Uterus (tissue), 2 donors: ENCODE data around the gene MAD1L1.

Experiments
- POLR2A ChIP-seq, 2 donors: fragments of 450-650 bp; IDR thresholded peaks; one replicate each; pipeline ENCODE4 v1.6.1; 2016; ENCODE audit warnings: antibody characterized with exemption in 2 of 2, mild to moderate bottlenecking in 1 of 2, moderate library complexity in 1 of 2
- TF ChIP-seq, protein P1 (sequence below), 4 experiments: fragments of 200-600 bp in 2 of 4; fragments of 450-650 bp in 2 of 4; sonication (generic) in 2 of 4; IDR thresholded peaks; one replicate each; pipeline ENCODE4 v1.5.1; 2016 to 2019; ENCODE audit warnings: antibody characterized with exemption in 4 of 4, mild to moderate bottlenecking in 2 of 4, moderate library complexity in 1 of 4

DNA sequence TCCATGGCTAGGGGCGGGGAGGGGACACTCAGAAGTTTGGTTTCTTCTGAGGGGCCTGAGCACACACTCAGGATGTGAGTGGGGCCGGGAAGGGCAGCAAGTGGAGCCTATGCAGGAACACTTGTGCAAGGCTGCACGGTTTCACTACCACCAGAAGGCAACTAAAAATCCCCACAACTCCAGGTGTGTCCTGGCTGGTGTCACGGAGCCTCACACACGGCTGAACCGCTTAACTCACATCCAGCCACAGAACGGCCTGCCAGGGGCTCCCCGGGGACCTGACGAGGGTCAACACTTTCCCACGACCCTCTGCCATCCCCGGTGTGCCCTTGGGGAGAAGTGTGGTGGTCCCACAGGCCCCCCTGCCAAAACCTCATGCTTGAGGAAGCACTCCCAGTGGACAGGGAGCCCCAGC, 388.8 kb downstream of the MAD1L1 start:
- TF ChIP-seq, protein P1, sequence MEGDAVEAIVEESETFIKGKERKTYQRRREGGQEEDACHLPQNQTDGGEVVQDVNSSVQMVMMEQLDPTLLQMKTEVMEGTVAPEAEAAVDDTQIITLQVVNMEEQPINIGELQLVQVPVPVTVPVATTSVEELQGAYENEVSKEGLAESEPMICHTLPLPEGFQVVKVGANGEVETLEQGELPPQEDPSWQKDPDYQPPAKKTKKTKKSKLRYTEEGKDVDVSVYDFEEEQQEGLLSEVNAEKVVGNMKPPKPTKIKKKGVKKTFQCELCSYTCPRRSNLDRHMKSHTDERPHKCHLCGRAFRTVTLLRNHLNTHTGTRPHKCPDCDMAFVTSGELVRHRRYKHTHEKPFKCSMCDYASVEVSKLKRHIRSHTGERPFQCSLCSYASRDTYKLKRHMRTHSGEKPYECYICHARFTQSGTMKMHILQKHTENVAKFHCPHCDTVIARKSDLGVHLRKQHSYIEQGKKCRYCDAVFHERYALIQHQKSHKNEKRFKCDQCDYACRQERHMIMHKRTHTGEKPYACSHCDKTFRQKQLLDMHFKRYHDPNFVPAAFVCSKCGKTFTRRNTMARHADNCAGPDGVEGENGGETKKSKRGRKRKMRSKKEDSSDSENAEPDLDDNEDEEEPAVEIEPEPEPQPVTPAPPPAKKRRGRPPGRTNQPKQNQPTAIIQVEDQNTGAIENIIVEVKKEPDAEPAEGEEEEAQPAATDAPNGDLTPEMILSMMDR (IDR thresholded peaks at IDR 0.05) = no peak
- no peak for TF ChIP-seq POLR2A (IDR thresholded peaks at IDR 0.05)
